ENCODE measurements around the gene ZHX3. TPM values are rescaled to one million over a fixed set of nuclear protein-coding genes. Genes with fewer than 3 reads are reported as not detected.

ZHX3 gene
- total and polyA plus RNA-seq, 9 of the 15 experiments (the other 6 are each of a cell fraction or from before 2014, with no cell fraction given) = 0.80 to 14.6 (median 4.9) TPM

- no peak for DNase-seq (ENCODE audit: extremely low read depth in 1 of 4, low spot score in 3 of 4)
Measured at GRCh38 chr20:41179961-41180360, 137.6 kb downstream of the ZHX3 start.

More at GRCh38 chr20:41179961-41180360, 137.6 kb downstream of the ZHX3 start:
- Histone ChIP-seq H3K4me3 (no peak overlapping the region), H3K9me3 (replicated peaks; ENCODE audit: control insufficient read depth, insufficient read depth, low read depth, low read length) (no peaks in the 10 kb centered on the region), H3K9ac (ENCODE audit: insufficient read depth in 1 of 2, low read depth in 2 of 2, low read length in 2 of 2) (no peak overlapping the region), H3K4me1 (replicated peaks in 1 of 2; ENCODE audit: control insufficient read depth in 2 of 2, insufficient read depth in 2 of 2, low read length in 2 of 2) (no peaks in the 10 kb centered on the region), H3K79me2 (ENCODE audit: control insufficient read depth, insufficient read depth, low read length) (no peaks in the 10 kb centered on the region), H4K20me1 (replicated peaks; ENCODE audit: control insufficient read depth, insufficient read depth, low read length) (no peaks in the 10 kb centered on the region; the same call in 1 of the 2 replicates), H3K27ac (ENCODE audit: extremely low read depth, low read depth, low read length) (no peak overlapping the region), H3K27me3 (ENCODE audit: control insufficient read depth in 2 of 2, insufficient read depth in 2 of 2, low read length in 2 of 2) (no peaks in the 10 kb centered on the region), H3K4me2 (ENCODE audit: insufficient read depth, low read length) (no peak overlapping the region), H3K36me3 (ENCODE audit: control insufficient read depth, insufficient read depth, low read length) (peaks cover 22% of the 10 kb centered on the region; the same call in 2 of the 3 replicates), H3K9me1 (ENCODE audit: control insufficient read depth, insufficient read depth, low read length) (no peaks in the 10 kb centered on the region), H2AFZ (ENCODE audit: low read depth, low read length) (no peak overlapping the region)
- POLR2A ChIA-PET = no interaction called here
- CTCF ChIA-PET (ENCODE audit: low intra/inter-chr PET ratio) = no interaction called here
- BruUV-seq (replicated peaks) = no TSS peak
- intact Hi-C loops (cut with micrococcal nuclease) = no loop called here
- ATAC-seq = no peak
- WGBS (ENCODE audit: insufficient coverage, low coverage, missing lambda C conversion rate) = 90% methylated on average over 8 of the region's 8 CpGs
- FAIRE-seq = no peak
- TF ChIP-seq GABPB2 (CRISPR knock-in tag; conservative IDR thresholded peaks at IDR 0.05) = no peak
- TF ChIP-seq MAFK (IDR thresholded peaks at IDR 0.05; ENCODE audit: low read length) = no peak
- TF ChIP-seq MCM7 (IDR thresholded peaks at IDR 0.05) = no peak
- no peak for TF ChIP-seq SMAD4 (CRISPR knock-in tag; conservative IDR thresholded peaks at IDR 0.05)
- TF ChIP-seq ZNF12 (CRISPR knock-in tag; IDR thresholded peaks at IDR 0.05) = no peak
- no peak for TF ChIP-seq TBP (optimal IDR thresholded peaks at IDR 0.05; ENCODE audit: low read depth, low read length)
- no peak for TF ChIP-seq CHCHD3 (CRISPR knock-in tag; IDR thresholded peaks at IDR 0.05)
- TF ChIP-seq ZNF217 (CRISPR knock-in tag; IDR thresholded peaks at IDR 0.05) = no peak
- no peak for TF ChIP-seq SMAD1 (IDR thresholded peaks at IDR 0.05; ENCODE audit: low read depth, low read length, partially characterized antibody)
- TF ChIP-seq DACH1 (IDR thresholded peaks at IDR 0.05; ENCODE audit: partially characterized antibody) = no peak
- no peak for TF ChIP-seq ZNF583 (CRISPR knock-in tag; IDR thresholded peaks at IDR 0.05)
- TF ChIP-seq ZEB2 (IDR thresholded peaks at IDR 0.05) = no peak
- TF ChIP-seq HMG20B (CRISPR knock-in tag; IDR thresholded peaks at IDR 0.05) = no peak
- TF ChIP-seq TFAP4 (CRISPR knock-in tag; IDR thresholded peaks at IDR 0.05; ENCODE audit: borderline replicate concordance) = no peak
- no peak for TF ChIP-seq ZKSCAN3 (CRISPR knock-in tag; IDR thresholded peaks at IDR 0.05)
- in situ Hi-C loops (cut with MboI) = loop anchor here (5.0 kb wide), 1 partner anchor 162 kb away; the partner anchor contains the start of gene LPIN3
